GM19240 (cell line): Measurements from ENCODE around the gene CCND2.
"Not testable (repeated sequence)": the region's sequence is repeated elsewhere in the genome, so short reads cannot be mapped to it uniquely, and the experiment has no call there.

Experiments
- DNase-seq: peaks from one replicate; pipeline ENCODE4 v3.0.0; 2011; ENCODE audit warnings: low spot score; ENCODE audit not compliant: insufficient read length

CCND2 gene

GRCh38 chr12:4273652-4274395 is at the start of gene CCND2:
Gene CCND2 (plus strand): TSS chr12:4273762. CDS start chr12:4274041, 279 bp downstream.
- peak; percentile 34 for DNase-seq

GRCh38 chr12:4224206-4224889 is 49.2 kb upstream of the CCND2 start:
- no peak for DNase-seq

GRCh38 chr12:4225571-4225970 is 48.0 kb upstream of the CCND2 start:
- no peak for DNase-seq

- DNase-seq: no peak
Measured at GRCh38 chr12:4227046-4227445, 46.5 kb upstream of the CCND2 start.

- DNase-seq: no peak
Measured at GRCh38 chr12:4228122-4228580, 45.4 kb upstream of the CCND2 start.

GRCh38 chr12:4230526-4230925 is 43.0 kb upstream of the CCND2 start:
- DNase-seq: no peak

- DNase-seq: no peak
Measured at GRCh38 chr12:4238577-4238976, 35.0 kb upstream of the CCND2 start.

- no peak for DNase-seq
Measured at GRCh38 chr12:4239746-4240145, 33.8 kb upstream of the CCND2 start.

GRCh38 chr12:4240161-4240783 is 33.3 kb upstream of the CCND2 start:
- no peak for DNase-seq

- no peak for DNase-seq
Measured at GRCh38 chr12:4240981-4241380, 32.6 kb upstream of the CCND2 start.

GRCh38 chr12:4241592-4241991 is 32.0 kb upstream of the CCND2 start:
- no peak for DNase-seq

- no peak for DNase-seq
Measured at GRCh38 chr12:4242595-4242994, 31.0 kb upstream of the CCND2 start.

- no peak for DNase-seq
Measured at GRCh38 chr12:4243091-4243490, 30.5 kb upstream of the CCND2 start.

- DNase-seq: not testable (repeated sequence)
Measured at GRCh38 chr12:4243491-4244100, 30.0 kb upstream of the CCND2 start.

GRCh38 chr12:4244868-4245267 is 28.7 kb upstream of the CCND2 start:
- DNase-seq: no peak

GRCh38 chr12:4245446-4245845 is 28.1 kb upstream of the CCND2 start:
- no peak for DNase-seq

GRCh38 chr12:4246116-4246515 is 27.4 kb upstream of the CCND2 start:
- DNase-seq: peak; percentile 35

GRCh38 chr12:4250691-4251090 is 22.9 kb upstream of the CCND2 start:
- DNase-seq: no peak

- DNase-seq: no peak
Measured at GRCh38 chr12:4251216-4251891, 22.2 kb upstream of the CCND2 start.

- DNase-seq: no peak
Measured at GRCh38 chr12:4251967-4252366, 21.6 kb upstream of the CCND2 start.

GRCh38 chr12:4252601-4253000 is 21.0 kb upstream of the CCND2 start:
- DNase-seq: no peak
